ENCODE data around the gene CACYBP.

DNA sequence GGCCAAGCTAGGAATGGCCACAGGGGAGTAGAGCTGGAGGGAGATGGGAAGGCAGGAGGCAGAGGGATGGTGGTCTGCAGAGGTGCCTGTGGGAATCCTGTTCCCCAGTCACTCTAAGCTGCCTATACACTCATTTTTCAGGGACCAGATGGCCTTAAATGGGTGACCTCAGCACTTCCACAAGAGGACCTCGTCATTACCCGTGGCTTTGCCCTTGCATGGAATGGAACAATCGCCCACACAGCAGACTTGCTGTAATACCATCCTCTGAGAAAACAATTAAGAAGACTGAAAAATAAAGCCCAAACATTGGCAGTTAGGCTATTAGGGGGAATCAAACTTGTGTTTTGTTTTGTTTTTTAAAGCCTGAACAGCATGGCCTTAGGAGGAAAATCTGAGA, 55.0 kb downstream of the CACYBP start:
- TF ChIP-seq GATA2 (IDR thresholded peaks at IDR 0.05; ENCODE audit: low read depth, low read length) (no peak), GATA3 (IDR thresholded peaks at IDR 0.05; ENCODE audit: low read depth, low read length) (no peak)
